ENCODE data around the gene NFIC. TPM values are rescaled to one million over a fixed set of nuclear protein-coding genes. Genes with fewer than 3 reads are reported as not detected.

Gene NFIC
- total RNA-seq, 2 donors from 2014 or later, result 52.4 to 57.8 TPM

GRCh38 chr19:3453840-3454239, 87.5 kb downstream of the NFIC start:
- ATAC-seq (no peak), DNase-seq (no peak)
- intact Hi-C loops (cut with DNase I, micrococcal nuclease), result no loop called here

- intact Hi-C loops (cut with DNase I, micrococcal nuclease), result no loop called here
- DNase-seq (no peak), ATAC-seq (no peak)
These were observed 88.4 kb downstream of the NFIC start for GRCh38 chr19:3454656-3455392.

- intact Hi-C loops (cut with DNase I, micrococcal nuclease), result no loop called here
- ATAC-seq (no peak), DNase-seq (no peak)
These were observed 89.1 kb downstream of the NFIC start for GRCh38 chr19:3455393-3455955.

- DNase-seq (no peak), ATAC-seq (no peak)
- intact Hi-C loops (cut with DNase I, micrococcal nuclease), result no loop called here
These were observed 89.7 kb downstream of the NFIC start for GRCh38 chr19:3455960-3456601.

GRCh38 chr19:3456925-3457527, 90.6 kb downstream of the NFIC start:
- DNase-seq (no peak), ATAC-seq (no peak)
- intact Hi-C loops (cut with DNase I, micrococcal nuclease), result no loop called here

- ATAC-seq (no peak), DNase-seq (no peak)
- intact Hi-C loops (cut with DNase I, micrococcal nuclease), result no loop called here
These were observed 91.3 kb downstream of the NFIC start for GRCh38 chr19:3457528-3458228.

GRCh38 chr19:3458229-3459088, 92.1 kb downstream of the NFIC start:
- ATAC-seq (no peak), DNase-seq (no peak)
- intact Hi-C loops (cut with DNase I, micrococcal nuclease), result no loop called here

GRCh38 chr19:3459089-3459881, 92.9 kb downstream of the NFIC start:
- intact Hi-C loops (cut with DNase I, micrococcal nuclease), result no loop called here
- DNase-seq, result peak; percentile 63 to 72
- ATAC-seq, result peak; percentile 51

GRCh38 chr19:3459965-3460582, 93.7 kb downstream of the NFIC start:
- intact Hi-C loops (cut with DNase I, micrococcal nuclease), result no loop called here
- no peak for DNase-seq
- ATAC-seq, result no peak

- no peak for DNase-seq
- intact Hi-C loops (cut with DNase I, micrococcal nuclease), result no loop called here
- ATAC-seq, result no peak
These were observed 96.8 kb downstream of the NFIC start for GRCh38 chr19:3462991-3463713.

- intact Hi-C loops (cut with DNase I, micrococcal nuclease), result no loop called here
- ATAC-seq (no peak), DNase-seq (no peak)
These were observed 97.6 kb downstream of the NFIC start for GRCh38 chr19:3463714-3464586.

- ATAC-seq (no peak), DNase-seq (no peak)
- intact Hi-C loops (cut with DNase I, micrococcal nuclease), result no loop called here
These were observed 98.3 kb downstream of the NFIC start for GRCh38 chr19:3464587-3465235.

GRCh38 chr19:3465552-3465951, 99.2 kb downstream of the NFIC start:
- intact Hi-C loops (cut with DNase I, micrococcal nuclease), result no loop called here
- DNase-seq (no peak), ATAC-seq (no peak)

- no peak for DNase-seq
- intact Hi-C loops (cut with DNase I, micrococcal nuclease), result no loop called here
- no peak for ATAC-seq
These were observed 100.3 kb downstream of the NFIC start for GRCh38 chr19:3466635-3467034.

- intact Hi-C loops (cut with DNase I, micrococcal nuclease), result no loop called here
- ATAC-seq (no peak), DNase-seq (no peak)
These were observed 101.2 kb downstream of the NFIC start for GRCh38 chr19:3467437-3468198.
